Measurements from ENCODE around the gene ITGA7.

DNA sequence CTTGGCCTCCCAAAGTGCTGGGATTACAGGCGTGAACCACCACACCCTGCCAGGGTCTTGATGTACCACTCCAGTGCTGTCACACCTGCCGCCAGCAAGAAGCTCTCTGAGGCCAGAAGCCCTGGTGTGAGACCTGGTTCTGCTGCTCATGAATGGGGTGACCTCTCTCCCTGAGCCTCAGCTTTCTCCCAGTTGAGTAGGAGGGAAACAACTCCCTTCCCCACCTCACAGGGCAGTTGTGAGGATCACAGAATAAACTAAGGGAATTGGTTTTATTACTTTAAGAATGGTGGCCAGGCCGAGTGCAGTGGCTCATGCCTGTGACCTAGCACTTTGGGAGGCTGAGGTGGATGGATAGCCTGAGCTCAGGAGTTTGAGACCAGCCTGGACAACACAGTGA, 26.9 kb upstream of the ITGA7 start:
- TF ChIP-seq, protein P1, sequence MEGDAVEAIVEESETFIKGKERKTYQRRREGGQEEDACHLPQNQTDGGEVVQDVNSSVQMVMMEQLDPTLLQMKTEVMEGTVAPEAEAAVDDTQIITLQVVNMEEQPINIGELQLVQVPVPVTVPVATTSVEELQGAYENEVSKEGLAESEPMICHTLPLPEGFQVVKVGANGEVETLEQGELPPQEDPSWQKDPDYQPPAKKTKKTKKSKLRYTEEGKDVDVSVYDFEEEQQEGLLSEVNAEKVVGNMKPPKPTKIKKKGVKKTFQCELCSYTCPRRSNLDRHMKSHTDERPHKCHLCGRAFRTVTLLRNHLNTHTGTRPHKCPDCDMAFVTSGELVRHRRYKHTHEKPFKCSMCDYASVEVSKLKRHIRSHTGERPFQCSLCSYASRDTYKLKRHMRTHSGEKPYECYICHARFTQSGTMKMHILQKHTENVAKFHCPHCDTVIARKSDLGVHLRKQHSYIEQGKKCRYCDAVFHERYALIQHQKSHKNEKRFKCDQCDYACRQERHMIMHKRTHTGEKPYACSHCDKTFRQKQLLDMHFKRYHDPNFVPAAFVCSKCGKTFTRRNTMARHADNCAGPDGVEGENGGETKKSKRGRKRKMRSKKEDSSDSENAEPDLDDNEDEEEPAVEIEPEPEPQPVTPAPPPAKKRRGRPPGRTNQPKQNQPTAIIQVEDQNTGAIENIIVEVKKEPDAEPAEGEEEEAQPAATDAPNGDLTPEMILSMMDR (IDR thresholded peaks at IDR 0.05), result no peak
- TF ChIP-seq POLR2AphosphoS5 (IDR thresholded peaks at IDR 0.05) (no peak), POLR2A (IDR thresholded peaks at IDR 0.05) (no peak)

Measured in upper lobe of left lung (tissue), 4 donors.